Esophagus muscularis mucosa (tissue), 3 donors: Measurements from ENCODE around the gene SLC22A3.

Experiments
- EP300 ChIP-seq: sonication (generic); formaldehyde crosslinking; IDR thresholded peaks from one replicate; pipeline ENCODE4 v1.6.1; 2017; ENCODE audit warnings: antibody characterized with exemption
- TF ChIP-seq, protein P1 (sequence below), 3 experiments: fragments of 200-600 bp in 2 of 3; fragments of 450-650 bp in 1 of 3; sonication (generic) in 2 of 3; IDR thresholded peaks; one replicate each; pipeline ENCODE4 v1.5.1; 2017 to 2019; ENCODE audit warnings: antibody characterized with exemption in 3 of 3, mild to moderate bottlenecking in 2 of 3, moderate library complexity in 1 of 3

DNA sequence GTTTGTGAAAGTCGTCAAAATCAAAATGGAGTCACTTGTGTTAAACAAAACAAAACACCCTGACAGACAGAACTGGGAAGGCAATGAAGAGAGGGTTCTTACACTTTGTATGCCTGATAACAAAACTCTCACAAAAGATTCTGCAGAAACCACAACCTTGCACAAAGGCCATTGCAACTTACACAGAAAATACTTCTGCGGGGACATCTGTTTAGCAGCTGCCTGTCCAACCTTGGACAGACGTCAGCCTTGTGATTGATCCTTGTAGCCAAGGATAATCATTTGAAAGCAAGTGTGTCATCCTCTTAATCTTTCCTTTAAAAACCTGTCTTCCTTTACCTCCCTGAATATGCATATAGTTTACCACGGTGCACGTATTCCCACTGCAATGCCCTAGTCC lies 17.0 kb upstream of the SLC22A3 start:
- TF ChIP-seq, protein P1, sequence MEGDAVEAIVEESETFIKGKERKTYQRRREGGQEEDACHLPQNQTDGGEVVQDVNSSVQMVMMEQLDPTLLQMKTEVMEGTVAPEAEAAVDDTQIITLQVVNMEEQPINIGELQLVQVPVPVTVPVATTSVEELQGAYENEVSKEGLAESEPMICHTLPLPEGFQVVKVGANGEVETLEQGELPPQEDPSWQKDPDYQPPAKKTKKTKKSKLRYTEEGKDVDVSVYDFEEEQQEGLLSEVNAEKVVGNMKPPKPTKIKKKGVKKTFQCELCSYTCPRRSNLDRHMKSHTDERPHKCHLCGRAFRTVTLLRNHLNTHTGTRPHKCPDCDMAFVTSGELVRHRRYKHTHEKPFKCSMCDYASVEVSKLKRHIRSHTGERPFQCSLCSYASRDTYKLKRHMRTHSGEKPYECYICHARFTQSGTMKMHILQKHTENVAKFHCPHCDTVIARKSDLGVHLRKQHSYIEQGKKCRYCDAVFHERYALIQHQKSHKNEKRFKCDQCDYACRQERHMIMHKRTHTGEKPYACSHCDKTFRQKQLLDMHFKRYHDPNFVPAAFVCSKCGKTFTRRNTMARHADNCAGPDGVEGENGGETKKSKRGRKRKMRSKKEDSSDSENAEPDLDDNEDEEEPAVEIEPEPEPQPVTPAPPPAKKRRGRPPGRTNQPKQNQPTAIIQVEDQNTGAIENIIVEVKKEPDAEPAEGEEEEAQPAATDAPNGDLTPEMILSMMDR (IDR thresholded peaks at IDR 0.05) = no peak
- no peak for TF ChIP-seq EP300
